Raji (cell line): ENCODE data around the gene AKAP6.

Experiments used
- POLR2A ChIP-seq: IDR thresholded peaks from 2 replicates; pipeline ENCODE4 v1.6.1; 2011; ENCODE audit warnings: low read depth, low read length, control low read depth; ENCODE audit not compliant: insufficient read depth

AKAP6 gene

GRCh38 chr14:32408018-32408417 is 78.9 kb downstream of the AKAP6 start:
- no peak for TF ChIP-seq POLR2A

GRCh38 chr14:32412103-32412502 is 83.0 kb downstream of the AKAP6 start:
- TF ChIP-seq POLR2A: no peak

- no peak for TF ChIP-seq POLR2A
These were observed 83.4 kb downstream of the AKAP6 start for GRCh38 chr14:32412532-32412931.

- TF ChIP-seq POLR2A: no peak
These were observed 85.0 kb downstream of the AKAP6 start for GRCh38 chr14:32413967-32414640.

- TF ChIP-seq POLR2A: no peak
These were observed 85.7 kb downstream of the AKAP6 start for GRCh38 chr14:32414808-32415255.

- TF ChIP-seq POLR2A: no peak
These were observed 89.0 kb downstream of the AKAP6 start for GRCh38 chr14:32417956-32418552.

GRCh38 chr14:32419429-32419828 is 90.3 kb downstream of the AKAP6 start:
- TF ChIP-seq POLR2A: no peak

- TF ChIP-seq POLR2A: no peak
These were observed 92.7 kb downstream of the AKAP6 start for GRCh38 chr14:32421781-32422180.

- TF ChIP-seq POLR2A: no peak
These were observed 93.3 kb downstream of the AKAP6 start for GRCh38 chr14:32422440-32422839.

GRCh38 chr14:32426028-32426427 is 96.9 kb downstream of the AKAP6 start:
- TF ChIP-seq POLR2A: no peak

GRCh38 chr14:32426586-32427388 is 97.7 kb downstream of the AKAP6 start:
- no peak for TF ChIP-seq POLR2A

GRCh38 chr14:32427726-32428528 is 98.8 kb downstream of the AKAP6 start:
- TF ChIP-seq POLR2A: no peak

- no peak for TF ChIP-seq POLR2A
These were observed 99.8 kb downstream of the AKAP6 start for GRCh38 chr14:32428875-32429274.

GRCh38 chr14:32430326-32430725 is 101.2 kb downstream of the AKAP6 start:
- no peak for TF ChIP-seq POLR2A
